Mesenchymal stem cell (in vitro differentiated cells and primary cell): Measurements from ENCODE around the gene LARGE2.

Experiments used
- DNase-seq: peaks from one replicate; pipeline ENCODE4 v3.0.0-alpha.2; 2013
- H2AFZ ChIP-seq: one replicate; pipeline ENCODE4 v1.6.1; 2013; ENCODE audit warnings: low read depth, mild to moderate bottlenecking, control low read depth, inconsistent platforms, low read length, moderate library complexity
- H2AK5ac ChIP-seq: 2 replicates; pipeline ENCODE4 v1.6.1; 2013; ENCODE audit warnings: low read length, moderate library complexity, mild to moderate bottlenecking, inconsistent platforms; ENCODE audit not compliant: severe bottlenecking
- H2BK120ac ChIP-seq: one replicate; pipeline ENCODE4 v1.6.1; 2013; ENCODE audit warnings: low read depth, mild to moderate bottlenecking, inconsistent platforms, low read length, moderate library complexity
- H2BK12ac ChIP-seq, 2 experiments: one replicate each; pipeline ENCODE4 v1.6.1; 2013; ENCODE audit warnings: inconsistent platforms in 2 of 2, low read length in 2 of 2, mild to moderate bottlenecking in 2 of 2, moderate library complexity in 2 of 2, control low read depth in 1 of 2
- H2BK15ac ChIP-seq: one replicate; pipeline ENCODE4 v1.6.1; 2013; ENCODE audit warnings: mild to moderate bottlenecking, low read depth, inconsistent platforms; ENCODE audit not compliant: poor library complexity, severe bottlenecking
- H2BK5ac ChIP-seq: 2 replicates; pipeline ENCODE4 v1.6.1; 2013; ENCODE audit warnings: low read depth, mild to moderate bottlenecking, low read length, control low read depth, inconsistent platforms; ENCODE audit not compliant: poor library complexity, severe bottlenecking
- H3K14ac ChIP-seq, 2 experiments: one replicate each; pipeline ENCODE4 v1.6.1; 2013; ENCODE audit warnings: inconsistent platforms in 2 of 2, low read length in 2 of 2, control low read depth in 1 of 2, mild to moderate bottlenecking in 1 of 2, moderate library complexity in 1 of 2
- H3K18ac ChIP-seq, 2 experiments: one replicate each; pipeline ENCODE4 v1.6.1; 2013; ENCODE audit warnings: inconsistent platforms in 2 of 2, low read length in 2 of 2, control low read depth in 1 of 2, low read depth in 1 of 2, mild to moderate bottlenecking in 1 of 2
- H3K23ac ChIP-seq, 2 experiments: one replicate each; pipeline ENCODE4 v1.6.1; 2013; ENCODE audit warnings: inconsistent platforms in 2 of 2, low read length in 2 of 2, mild to moderate bottlenecking in 2 of 2, moderate library complexity in 2 of 2, control low read depth in 1 of 2
- H3K27ac ChIP-seq: 2 replicates; pipeline ENCODE4 v1.5.1; 2013; ENCODE audit warnings: mild to moderate bottlenecking, moderate library complexity, low read length, control low read depth, inconsistent platforms; ENCODE audit not compliant: poor library complexity, severe bottlenecking
- H3K27me3 ChIP-seq, 2 experiments: 2 replicates each; pipeline versions ENCODE4 v1.6.1 to v1.7.0; 2013; ENCODE audit warnings: low read length in 2 of 2, mild to moderate bottlenecking in 2 of 2, moderate library complexity in 2 of 2, control low read depth in 1 of 2, inconsistent platforms in 1 of 2; ENCODE audit not compliant: control insufficient read depth in 1 of 2, insufficient read depth in 1 of 2
- H3K36me3 ChIP-seq, 2 experiments: 2 replicates each; pipeline versions ENCODE4 v1.6.1 to v1.7.0; 2013; ENCODE audit warnings: low read length in 2 of 2, control low read depth in 1 of 2, inconsistent platforms in 1 of 2, low read depth in 1 of 2, mild to moderate bottlenecking in 1 of 2; ENCODE audit not compliant: insufficient read depth in 2 of 2, control insufficient read depth in 1 of 2
- H3K4ac ChIP-seq, 2 experiments: one replicate each; pipeline ENCODE4 v1.6.1; 2013; ENCODE audit warnings: inconsistent platforms in 2 of 2, low read length in 2 of 2, mild to moderate bottlenecking in 2 of 2, moderate library complexity in 2 of 2, control low read depth in 1 of 2, low read depth in 1 of 2
- H3K4me1 ChIP-seq: 2 replicates; pipeline ENCODE4 v1.6.1; 2013; ENCODE audit warnings: low read depth, low read length, control low read depth; ENCODE audit not compliant: control insufficient read depth, insufficient read depth
- H3K4me2 ChIP-seq: 2 replicates; pipeline ENCODE4 v1.6.1; 2013; ENCODE audit warnings: low read length, mild to moderate bottlenecking, inconsistent platforms; ENCODE audit not compliant: poor library complexity, severe bottlenecking
- H3K4me3 ChIP-seq, 2 experiments: 2 replicates each; pipeline versions ENCODE4 v1.5.1 to v1.7.0; 2013; ENCODE audit warnings: low read length in 2 of 2, mild to moderate bottlenecking in 2 of 2, control low read depth in 1 of 2, low read depth in 1 of 2; ENCODE audit not compliant: insufficient read depth in 1 of 2
- H3K79me1 ChIP-seq: replicated peaks from 2 replicates; pipeline ENCODE4 v1.6.1; 2013; ENCODE audit warnings: mild to moderate bottlenecking, control low read depth, low read length, inconsistent platforms; ENCODE audit not compliant: poor library complexity, severe bottlenecking
- H3K9ac ChIP-seq: 2 replicates; pipeline ENCODE4 v1.7.0; 2013; ENCODE audit warnings: mild to moderate bottlenecking, low read length, moderate library complexity
- H3K9me3 ChIP-seq: 2 replicates; pipeline ENCODE4 v1.7.0; 2013; ENCODE audit warnings: mild to moderate bottlenecking, low read length; ENCODE audit not compliant: control insufficient read depth
- H4K8ac ChIP-seq: one replicate; pipeline ENCODE4 v1.6.1; 2013; ENCODE audit warnings: inconsistent platforms, mild to moderate bottlenecking, low read length, moderate library complexity
- H4K91ac ChIP-seq: one replicate; pipeline ENCODE4 v1.6.1; 2013; ENCODE audit warnings: mild to moderate bottlenecking, low read length, inconsistent platforms
- WGBS: methylation state at CpG from one replicate; pipeline ENCODE4 v1.1.7; 2013; ENCODE audit warnings: mixed read lengths; 5-methylcytosine and 5-hydroxymethylcytosine counted together

Gene LARGE2

GRCh38 chr11:45934580-45935318, 12.3 kb downstream of the LARGE2 start:
- Histone ChIP-seq H4K91ac (no peak overlapping the region), H2BK12ac (no peak overlapping the region), H3K4ac (no peak overlapping the region), H3K4me1 (peaks cover 4% of the 10 kb centered on the region), H3K9ac (no peak overlapping the region), H3K23ac (no peak overlapping the region), H3K18ac (no peak overlapping the region), H3K36me3 (peaks cover 66 to 71% of the 10 kb centered on the region in 2 experiments), H2AFZ (no peak overlapping the region), H3K27me3 (no peaks in the 10 kb centered on the region), H3K9me3 (no peaks in the 10 kb centered on the region), H2BK5ac (no peak overlapping the region), H3K79me1 (peaks cover 13% of the 10 kb centered on the region), H4K8ac (no peak overlapping the region), H2BK15ac (no peak overlapping the region), H3K14ac (no peak overlapping the region), H2BK120ac (no peak overlapping the region), H2AK5ac (no peak overlapping the region), H3K4me2 (no peak overlapping the region), H3K27ac (no peak overlapping the region), H3K4me3 (no peak overlapping the region)
- DNase-seq = no peak
- whole genome bisulfite sequencing = 88% methylated on average over 11 of the region's 12 CpGs

DNA sequence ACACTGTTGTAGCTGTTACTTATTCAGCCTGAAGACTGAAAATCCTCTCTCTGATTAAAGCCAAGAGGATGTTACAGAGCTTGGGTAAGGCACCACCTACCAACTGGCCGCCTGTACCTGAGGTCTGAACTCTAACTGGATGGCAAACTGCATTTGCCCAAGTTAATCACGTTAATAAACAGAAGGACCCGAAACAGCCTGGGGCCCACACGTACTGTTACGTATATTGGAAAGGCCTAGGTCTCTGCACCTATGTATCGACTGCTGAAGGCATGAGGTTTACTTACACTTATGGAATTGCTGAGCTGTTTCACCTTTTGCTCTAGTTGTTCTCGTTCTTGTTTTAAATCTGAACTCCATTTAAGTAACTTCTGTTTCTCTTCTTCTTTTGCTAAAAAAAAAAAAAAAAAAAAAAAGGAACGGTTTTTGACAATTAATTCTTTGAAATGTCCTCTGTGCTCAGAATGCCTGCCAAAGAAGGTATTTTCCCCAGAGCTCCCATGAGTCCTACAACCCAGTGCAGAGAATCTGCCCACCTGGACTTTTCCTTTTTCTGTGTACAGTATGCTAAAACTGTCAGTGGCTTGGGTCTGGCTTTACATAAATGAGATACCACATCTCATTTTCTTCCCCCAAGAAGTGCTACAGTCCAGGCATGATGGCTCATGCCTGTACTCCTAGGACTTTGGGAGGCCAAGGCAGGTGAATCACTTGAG, 13.1 kb downstream of the LARGE2 start:
- Histone ChIP-seq H2AFZ (no peak overlapping the region), H3K27me3 (no peaks in the 10 kb centered on the region), H3K14ac (no peak overlapping the region), H3K18ac (no peak overlapping the region), H2BK5ac (no peak overlapping the region), H4K91ac (no peak overlapping the region), H3K9me3 (no peaks in the 10 kb centered on the region), H3K4ac (no peak overlapping the region), H2AK5ac (no peak overlapping the region), H2BK15ac (no peak overlapping the region), H3K27ac (no peak overlapping the region), H2BK12ac (no peak overlapping the region), H3K4me2 (no peak overlapping the region), H3K4me1 (peaks cover 2% of the 10 kb centered on the region), H3K9ac (no peak overlapping the region), H3K79me1 (peaks cover 11% of the 10 kb centered on the region), H2BK120ac (no peak overlapping the region), H3K23ac (no peak overlapping the region), H4K8ac (no peak overlapping the region), H3K4me3 (no peak overlapping the region), H3K36me3 (peaks cover 59 to 71% of the 10 kb centered on the region in 2 experiments)
- no peak for DNase-seq
- WGBS = 97% methylated on average over 8 of the region's 8 CpGs

DNA sequence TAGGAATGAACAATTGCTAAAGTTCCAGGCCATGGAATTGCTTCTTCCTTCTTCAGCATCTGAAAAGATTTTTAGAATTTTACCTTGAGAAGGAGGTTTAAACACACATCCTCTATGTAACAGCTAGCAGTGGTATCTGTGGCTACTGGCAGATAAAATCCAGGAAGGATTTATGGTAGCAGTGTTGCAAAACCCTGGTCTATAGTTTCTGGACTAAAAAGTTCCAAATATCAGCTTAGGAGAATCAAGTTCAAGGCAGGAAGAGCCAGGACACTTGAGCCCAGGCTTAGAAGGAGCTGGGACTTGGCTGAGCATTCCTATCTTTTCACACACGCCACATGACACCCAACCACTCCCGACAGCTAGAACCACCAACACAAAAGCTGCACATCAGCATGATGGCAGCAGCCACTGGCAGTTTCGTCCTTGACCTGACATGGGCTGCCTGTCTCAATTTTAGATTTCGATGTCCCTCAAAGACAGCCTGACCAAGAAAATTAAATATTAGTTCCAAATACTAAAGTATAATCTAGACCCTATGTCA, 14.1 kb downstream of the LARGE2 start:
- H3K4me2 ChIP-seq = no peak overlapping the region
- no peak overlapping the region for H2BK15ac ChIP-seq
- H3K4ac ChIP-seq = no peak overlapping the region
- peaks cover 13% of the 10 kb centered on the region for H3K79me1 ChIP-seq
- no peaks in the 10 kb centered on the region for H3K27me3 ChIP-seq
- H3K23ac ChIP-seq = no peak overlapping the region
- H2AK5ac ChIP-seq = no peak overlapping the region
- H2BK120ac ChIP-seq = no peak overlapping the region
- H3K27ac ChIP-seq = no peak overlapping the region
- H2AFZ ChIP-seq = no peak overlapping the region
- H2BK12ac ChIP-seq = no peak overlapping the region
- H3K9me3 ChIP-seq = no peaks in the 10 kb centered on the region
- H3K14ac ChIP-seq = no peak overlapping the region
- no peak for DNase-seq
- H2BK5ac ChIP-seq = no peak overlapping the region
- H3K18ac ChIP-seq = no peak overlapping the region
- H3K9ac ChIP-seq = no peak overlapping the region
- H3K36me3 ChIP-seq = peaks cover 48 to 69% of the 10 kb centered on the region in 2 experiments
- H3K4me1 ChIP-seq = peaks cover 2% of the 10 kb centered on the region
- WGBS = 86% methylated on average over 4 of the region's 4 CpGs
- H4K8ac ChIP-seq = no peak overlapping the region
- H4K91ac ChIP-seq = no peak overlapping the region
- no peak overlapping the region for H3K4me3 ChIP-seq

DNA sequence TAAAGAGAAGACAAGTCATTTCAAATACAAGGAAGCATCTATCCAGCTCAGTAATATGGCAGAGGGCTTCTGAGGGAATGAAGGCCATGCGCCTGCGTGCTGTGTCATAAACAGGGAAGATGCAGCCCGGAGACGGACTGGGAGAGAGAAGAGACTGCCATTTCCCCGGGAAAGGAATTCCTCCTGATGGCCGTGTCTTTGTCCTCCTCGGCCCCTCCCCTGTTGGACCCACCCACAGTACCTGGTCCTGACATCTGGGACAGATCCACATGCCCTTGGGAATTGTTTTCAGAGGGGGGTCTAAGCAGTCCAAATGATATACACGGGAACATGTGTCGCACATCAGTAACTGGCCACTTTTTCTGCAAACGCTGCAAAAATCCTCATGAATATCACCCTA, 15.5 kb downstream of the LARGE2 start:
- Histone ChIP-seq H3K79me1 (peaks cover 9% of the 10 kb centered on the region), H4K8ac (no peak overlapping the region), H2BK15ac (no peak overlapping the region), H3K27ac (no peak overlapping the region), H4K91ac (no peak overlapping the region), H3K9me3 (no peaks in the 10 kb centered on the region), H3K4ac (no peak overlapping the region), H3K4me3 (no peak overlapping the region), H2BK120ac (no peak overlapping the region), H3K36me3 (peaks cover 40 to 70% of the 10 kb centered on the region in 2 experiments), H3K4me2 (no peak overlapping the region), H2BK5ac (no peak overlapping the region), H3K23ac (no peak overlapping the region), H2AK5ac (no peak overlapping the region), H3K14ac (no peak overlapping the region), H2AFZ (no peak overlapping the region), H3K27me3 (no peaks in the 10 kb centered on the region), H3K4me1 (peaks cover 2% of the 10 kb centered on the region), H2BK12ac (no peak overlapping the region), H3K18ac (no peak overlapping the region), H3K9ac (no peak overlapping the region)
- 96% methylated on average over 9 of the region's 10 CpGs for WGBS
- no peak for DNase-seq
